ENCODE results near the gene FLII. TPM values are rescaled to one million over a fixed set of nuclear protein-coding genes. Genes with fewer than 3 reads are reported as not detected.
"Not testable (repeated sequence)": the region's sequence is repeated elsewhere in the genome, so short reads cannot be mapped to it uniquely, and the experiment has no call there.

FLII gene
- total RNA-seq, 1 experiment from 2014 or later, result 430 TPM

- intact Hi-C loops (cut with micrococcal nuclease; ENCODE audit: unreplicated experiment), result loop anchor here (1.0 kb wide), 1 partner anchor 76 kb away; no protein-coding TSS in a partner anchor
- TF ChIP-seq CTCF (conservative IDR thresholded peaks at IDR 0.05), result peak; percentile 98
- no peak for TF ChIP-seq EZH2 (IDR thresholded peaks at IDR 0.05; ENCODE audit: low read depth)
- ChIA-PET POLR2A (ENCODE audit: unreplicated experiment) (no interaction called here), CTCF (interaction anchor here (2.1 kb wide), 1 partner anchor 18 kb away, joined by 6 read pairs; no protein-coding TSS in a partner anchor)
- no peaks in the 10 kb centered on the region for H3K27me3 ChIP-seq (ENCODE audit: insufficient read depth, low read depth)
- H3K9me3 ChIP-seq (ENCODE audit: insufficient read depth, low read depth), result no peaks in the 10 kb centered on the region
- BruUV-seq (replicated peaks), result no TSS peak
- no peaks in the 10 kb centered on the region for H4K20me1 ChIP-seq (ENCODE audit: insufficient read depth)
- peaks cover 22% of the 10 kb centered on the region for H3K4me1 ChIP-seq (replicated peaks; ENCODE audit: insufficient read depth)
- DNase-seq, result peak in 1 of 2 experiments; percentile 83
- no peak overlapping the region for H2AFZ ChIP-seq
- H3F3A ChIP-seq (ENCODE audit: insufficient read depth, low read depth), result peaks cover 19% of the 10 kb centered on the region
- H3K9me2 ChIP-seq (ENCODE audit: insufficient read depth), result no peaks in the 10 kb centered on the region
- no peak overlapping the region for H3K4me2 ChIP-seq
- no peaks in the 10 kb centered on the region for H3K79me2 ChIP-seq (ENCODE audit: low read depth)
- no peaks in the 10 kb centered on the region for H3K36me3 ChIP-seq (ENCODE audit: low read depth)
- no peak overlapping the region for H3K27ac ChIP-seq
- no peak overlapping the region for H3K4me3 ChIP-seq
These were observed 41.0 kb downstream of the FLII start for GRCh38 chr17:18217412-18218015.

- H3K9me3 ChIP-seq (ENCODE audit: insufficient read depth, low read depth); H3K27ac ChIP-seq; CTCF ChIA-PET; BruUV-seq (replicated peaks); H2AFZ ChIP-seq; H3K79me2 ChIP-seq (ENCODE audit: low read depth); DNase-seq; H3K4me2 ChIP-seq; H3K4me3 ChIP-seq; H3K36me3 ChIP-seq (ENCODE audit: low read depth); POLR2A ChIA-PET (ENCODE audit: unreplicated experiment); intact Hi-C loops (cut with micrococcal nuclease; ENCODE audit: unreplicated experiment); H4K20me1 ChIP-seq (ENCODE audit: insufficient read depth); H3K27me3 ChIP-seq (ENCODE audit: insufficient read depth, low read depth); H3K9me2 ChIP-seq (ENCODE audit: insufficient read depth): not testable (repeated sequence)
- H3F3A ChIP-seq (ENCODE audit: insufficient read depth, low read depth), result peaks cover 19% of the 10 kb centered on the region
- peaks cover 22% of the 10 kb centered on the region for H3K4me1 ChIP-seq (replicated peaks; ENCODE audit: insufficient read depth)
These were observed 41.6 kb downstream of the FLII start for GRCh38 chr17:18216906-18217305.

GRCh38 chr17:18213666-18214270, 44.8 kb downstream of the FLII start:
- no peak for DNase-seq
- no peak overlapping the region for H2AFZ ChIP-seq
- no peaks in the 10 kb centered on the region for H3K79me2 ChIP-seq (ENCODE audit: low read depth)
- H3K9me2 ChIP-seq (ENCODE audit: insufficient read depth), result no peaks in the 10 kb centered on the region
- no peaks in the 10 kb centered on the region; the same call in 1 of the 2 replicates for H4K20me1 ChIP-seq (ENCODE audit: insufficient read depth)
- intact Hi-C loops (cut with micrococcal nuclease; ENCODE audit: unreplicated experiment), result no loop called here
- no peaks in the 10 kb centered on the region for H3K27me3 ChIP-seq (ENCODE audit: insufficient read depth, low read depth)
- H3K4me3 ChIP-seq, result no peak overlapping the region
- H3K9me3 ChIP-seq (ENCODE audit: insufficient read depth, low read depth), result no peaks in the 10 kb centered on the region
- ChIA-PET CTCF (interaction anchor here (0.6 kb wide), 3 partner anchors 12 to 75 kb away, joined by 3 to 18 read pairs (median 4); no protein-coding TSS in a partner anchor), POLR2A (ENCODE audit: unreplicated experiment) (no interaction called here)
- no TSS peak for BruUV-seq (replicated peaks)
- peaks cover 2% of the 10 kb centered on the region; the same call in 1 of the 2 replicates for H3K4me1 ChIP-seq (replicated peaks; ENCODE audit: insufficient read depth)
- no peak overlapping the region for H3K4me2 ChIP-seq
- H3K27ac ChIP-seq, result no peak overlapping the region
- no peaks in the 10 kb centered on the region for H3K36me3 ChIP-seq (ENCODE audit: low read depth)
- TF ChIP-seq CTCF (conservative IDR thresholded peaks at IDR 0.05) (no peak), EZH2 (IDR thresholded peaks at IDR 0.05; ENCODE audit: low read depth) (no peak)
- H3F3A ChIP-seq (ENCODE audit: insufficient read depth, low read depth), result peaks cover 16% of the 10 kb centered on the region
